Measurements from ENCODE around the gene KCNAB2.
A peak's percentile ranks its signal among the peaks of the same experiment; 100 is the strongest.

The KCNAB2 gene

DNA sequence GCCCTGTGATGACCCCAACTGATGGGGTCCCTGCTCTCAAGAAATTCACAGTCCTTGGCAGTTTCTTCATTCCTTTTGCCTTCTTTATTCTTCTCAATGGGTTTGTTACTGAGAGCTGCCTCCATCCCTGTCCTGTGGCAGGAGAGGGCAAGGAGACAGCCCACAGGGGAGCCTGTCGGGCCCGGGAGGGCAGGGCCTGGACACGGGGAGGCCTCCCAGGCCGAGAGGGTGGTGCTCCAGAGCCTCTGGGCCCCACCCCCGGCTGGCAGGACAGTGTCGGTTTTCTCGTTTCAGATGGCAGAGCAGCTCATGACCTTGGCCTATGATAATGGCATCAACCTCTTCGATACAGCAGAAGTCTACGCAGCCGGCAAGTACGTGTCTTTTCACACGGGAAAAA, 36.2 kb downstream of the KCNAB2 start:
- no peaks in the 10 kb centered on the region for H3K36me3 Mint-ChIP-seq (ENCODE audit: low read depth)
- peaks cover 35% of the 10 kb centered on the region for H3K4me1 Mint-ChIP-seq
- TF ChIP-seq, protein P1, sequence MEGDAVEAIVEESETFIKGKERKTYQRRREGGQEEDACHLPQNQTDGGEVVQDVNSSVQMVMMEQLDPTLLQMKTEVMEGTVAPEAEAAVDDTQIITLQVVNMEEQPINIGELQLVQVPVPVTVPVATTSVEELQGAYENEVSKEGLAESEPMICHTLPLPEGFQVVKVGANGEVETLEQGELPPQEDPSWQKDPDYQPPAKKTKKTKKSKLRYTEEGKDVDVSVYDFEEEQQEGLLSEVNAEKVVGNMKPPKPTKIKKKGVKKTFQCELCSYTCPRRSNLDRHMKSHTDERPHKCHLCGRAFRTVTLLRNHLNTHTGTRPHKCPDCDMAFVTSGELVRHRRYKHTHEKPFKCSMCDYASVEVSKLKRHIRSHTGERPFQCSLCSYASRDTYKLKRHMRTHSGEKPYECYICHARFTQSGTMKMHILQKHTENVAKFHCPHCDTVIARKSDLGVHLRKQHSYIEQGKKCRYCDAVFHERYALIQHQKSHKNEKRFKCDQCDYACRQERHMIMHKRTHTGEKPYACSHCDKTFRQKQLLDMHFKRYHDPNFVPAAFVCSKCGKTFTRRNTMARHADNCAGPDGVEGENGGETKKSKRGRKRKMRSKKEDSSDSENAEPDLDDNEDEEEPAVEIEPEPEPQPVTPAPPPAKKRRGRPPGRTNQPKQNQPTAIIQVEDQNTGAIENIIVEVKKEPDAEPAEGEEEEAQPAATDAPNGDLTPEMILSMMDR (IDR thresholded peaks at IDR 0.05; ENCODE audit: unreplicated experiment in 3 of 3) = no peak
- peaks cover 32% of the 10 kb centered on the region for H3K27me3 Mint-ChIP-seq (ENCODE audit: low read depth)
- H3K4me3 Mint-ChIP-seq = peak overlapping the region in 1 of 3 experiments; percentile 32
- no peaks in the 10 kb centered on the region for H3K9me3 Mint-ChIP-seq
- H3K27ac Mint-ChIP-seq = peak overlapping the region in 1 of 3 experiments; percentile 73

DNA sequence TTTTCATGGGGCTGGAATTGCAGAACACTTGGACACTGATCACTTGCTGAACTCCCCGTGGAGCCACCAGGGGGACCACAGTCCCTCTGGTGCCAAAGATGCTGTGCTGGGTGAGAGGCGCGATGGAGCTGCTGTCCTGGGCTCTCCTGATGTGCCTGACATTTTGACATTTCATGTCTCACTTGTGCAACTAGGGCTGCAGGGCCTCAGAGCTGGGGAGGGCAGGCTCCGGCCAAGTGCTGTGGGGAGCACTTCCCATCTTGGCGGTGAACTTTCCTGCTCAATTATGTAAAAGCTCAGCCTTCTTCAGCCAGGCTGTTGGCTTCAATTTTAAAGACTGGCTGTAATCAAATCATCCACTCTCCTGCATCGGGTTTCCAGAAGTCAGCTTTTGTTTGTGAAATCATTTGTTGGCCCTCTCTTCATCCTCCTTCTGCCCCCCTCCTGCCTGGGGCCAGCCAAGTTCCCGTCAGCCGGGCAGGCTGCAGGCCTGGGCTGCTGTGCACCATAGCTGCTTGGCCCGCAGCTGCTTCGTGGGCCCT, 36.8 kb downstream of the KCNAB2 start:
- Mint-ChIP-seq H3K9me3 (no peaks in the 10 kb centered on the region), H3K36me3 (ENCODE audit: low read depth) (no peaks in the 10 kb centered on the region), H3K27ac (peak overlapping the region in 1 of 3 experiments; percentile 73), H3K27me3 (ENCODE audit: low read depth) (peaks cover 33% of the 10 kb centered on the region), H3K4me1 (peaks cover 39% of the 10 kb centered on the region), H3K4me3 (peak overlapping the region in 1 of 3 experiments; percentile 32)
- TF ChIP-seq, protein P1 (IDR thresholded peaks at IDR 0.05; ENCODE audit: unreplicated experiment in 3 of 3) = peak; percentile 6 to 36 (median 35)

DNA sequence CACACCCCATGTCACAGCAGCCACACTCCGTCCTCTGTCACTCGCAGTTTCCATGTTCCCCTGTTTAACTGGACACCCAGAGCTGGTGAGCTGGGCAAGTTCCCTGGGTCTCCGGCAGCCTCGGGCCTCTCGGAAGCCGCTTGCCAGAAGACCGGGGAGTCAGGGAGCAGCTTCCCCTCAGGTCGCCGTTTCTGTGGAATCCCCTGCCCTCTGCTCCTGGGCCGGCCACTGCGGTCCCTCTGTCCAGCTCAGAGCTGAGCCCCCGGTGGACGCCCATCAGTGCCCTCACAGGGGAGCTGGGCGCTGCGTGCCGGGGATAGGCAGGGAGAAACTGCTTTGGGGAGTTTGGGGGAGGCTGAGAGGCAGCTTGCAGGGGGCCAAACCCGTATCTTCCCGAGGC, 37.7 kb downstream of the KCNAB2 start:
- Mint-ChIP-seq H3K36me3 (ENCODE audit: low read depth) (no peaks in the 10 kb centered on the region), H3K27ac (peak overlapping the region in 1 of 3 experiments; percentile 83), H3K9me3 (no peaks in the 10 kb centered on the region)

DNA sequence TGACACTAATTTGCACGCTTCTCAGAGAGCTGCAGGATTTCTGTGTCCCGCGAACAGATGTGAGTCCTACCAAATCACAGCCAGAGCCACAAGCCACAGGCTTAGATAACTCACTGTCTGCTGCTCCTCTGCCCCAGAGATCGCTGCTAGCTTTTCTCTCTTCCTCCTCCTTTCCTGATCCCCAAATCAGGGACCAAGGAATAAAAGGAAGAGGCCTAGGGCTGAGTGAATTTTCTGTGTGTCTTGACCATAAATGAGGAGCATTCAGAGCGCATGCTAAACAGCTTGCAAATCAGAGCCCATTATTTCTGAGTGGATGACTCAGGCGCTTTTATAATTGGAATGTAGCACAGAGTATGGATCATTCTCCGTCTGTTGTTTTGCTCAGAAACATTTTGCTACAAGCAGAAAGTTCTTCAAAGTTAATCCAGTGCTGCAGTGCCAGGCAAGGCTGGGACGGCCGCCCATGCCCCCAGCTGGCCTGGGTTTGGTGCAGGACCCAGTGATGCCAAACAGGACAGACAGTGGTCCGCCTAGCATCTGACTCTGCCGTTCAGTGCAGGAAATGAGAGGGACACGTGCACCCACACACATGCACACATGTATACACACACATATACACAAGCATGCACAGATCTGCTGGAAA, 38.2 kb downstream of the KCNAB2 start:
- Mint-ChIP-seq H3K4me1 (peaks cover 42% of the 10 kb centered on the region), H3K4me3 (peak overlapping the region in 1 of 3 experiments; percentile 53), H3K9me3 (no peaks in the 10 kb centered on the region), H3K36me3 (ENCODE audit: low read depth) (no peaks in the 10 kb centered on the region), H3K27ac (peak overlapping the region in 1 of 3 experiments; percentile 83), H3K27me3 (ENCODE audit: low read depth) (peaks cover 33% of the 10 kb centered on the region)
- TF ChIP-seq, protein P1 (IDR thresholded peaks at IDR 0.05; ENCODE audit: unreplicated experiment in 3 of 3) = no peak

More for the DNA sequence above, 37.7 kb downstream of the KCNAB2 start:
- TF ChIP-seq, protein P1 (IDR thresholded peaks at IDR 0.05; ENCODE audit: unreplicated experiment in 3 of 3) = no peak
- H3K4me1 Mint-ChIP-seq = peaks cover 42% of the 10 kb centered on the region
- H3K4me3 Mint-ChIP-seq = peak overlapping the region in 1 of 3 experiments; percentile 53
- H3K27me3 Mint-ChIP-seq (ENCODE audit: low read depth) = peaks cover 33% of the 10 kb centered on the region

DNA sequence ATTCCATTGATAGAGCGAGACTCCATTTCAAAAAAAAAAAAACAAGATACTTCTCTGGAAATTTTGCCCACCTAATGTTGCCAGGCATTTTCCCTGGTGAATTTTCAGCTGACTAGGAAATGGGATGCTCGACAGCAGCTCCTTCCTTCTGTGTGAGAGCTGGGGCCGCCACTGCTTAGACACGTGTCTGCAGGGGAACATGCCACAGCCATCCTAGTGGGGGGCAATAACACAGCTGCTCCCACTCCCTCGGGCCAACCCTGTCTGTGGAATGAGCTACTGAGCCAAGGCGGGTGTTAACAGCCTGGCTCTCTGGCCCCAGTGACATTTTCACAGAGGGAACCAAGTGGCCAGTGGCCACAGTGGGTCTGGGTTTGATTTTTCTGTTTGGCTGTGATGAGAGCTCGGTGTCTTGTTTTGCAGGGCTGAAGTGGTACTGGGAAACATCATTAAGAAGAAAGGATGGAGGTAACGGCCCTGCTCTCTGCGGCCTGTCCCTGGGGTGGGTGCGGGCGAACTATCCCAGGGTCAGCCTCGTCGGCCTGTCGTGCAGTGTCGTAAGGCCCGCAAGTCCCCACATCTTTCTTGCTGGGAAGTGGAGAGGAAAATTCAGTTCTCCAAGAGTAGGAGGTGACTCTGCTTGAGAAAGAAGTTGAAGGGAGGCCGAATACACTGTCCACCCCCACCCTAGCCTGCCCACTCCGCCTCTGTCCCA, 39.2 kb downstream of the KCNAB2 start:
- Mint-ChIP-seq H3K4me3 (no peak overlapping the region), H3K9me3 (no peaks in the 10 kb centered on the region), H3K27me3 (ENCODE audit: low read depth) (peaks cover 33% of the 10 kb centered on the region), H3K36me3 (ENCODE audit: low read depth) (no peaks in the 10 kb centered on the region), H3K27ac (no peak overlapping the region), H3K4me1 (peaks cover 38% of the 10 kb centered on the region)
- TF ChIP-seq, protein P1 (IDR thresholded peaks at IDR 0.05; ENCODE audit: unreplicated experiment in 3 of 3) = no peak

All from nephron (organoid).